Lower lobe of right lung (tissue), 2 donors: Measurements from ENCODE around the gene PDE4D. TPM values are rescaled to one million over a fixed set of nuclear protein-coding genes. Genes with fewer than 3 reads are reported as not detected.

Experiments used
- ATAC-seq, 2 donors: fragments of 200-7000 bp; cut with Tn5 transposase; one replicate each; pipeline ENCODE4 v1.9.1; 2020 to 2022; ENCODE audit warnings: mild to moderate bottlenecking in 2 of 2, moderate library complexity in 2 of 2
- DNase-seq: peaks from one replicate; pipeline ENCODE4 v3.0.0-alpha.2; 2020
- H3K27ac ChIP-seq: fragments of 200-600 bp; one replicate; pipeline ENCODE4 v1.8.0; 2022
- H3K27me3 ChIP-seq: fragments of 200-600 bp; one replicate; pipeline ENCODE4 v1.8.0; 2022; ENCODE audit warnings: low read depth
- H3K36me3 ChIP-seq: fragments of 200-600 bp; one replicate; pipeline ENCODE4 v1.8.0; 2022; ENCODE audit warnings: mild to moderate bottlenecking
- H3K4me1 ChIP-seq: fragments of 200-600 bp; one replicate; pipeline ENCODE4 v1.8.0; 2022
- H3K4me3 ChIP-seq: fragments of 200-600 bp; one replicate; pipeline ENCODE4 v1.8.0; 2022; ENCODE audit warnings: mild to moderate bottlenecking
- H3K9me3 ChIP-seq: fragments of 200-600 bp; one replicate; pipeline ENCODE4 v1.8.0; 2022
- CTCF ChIP-seq: fragments of 200-600 bp; IDR thresholded peaks from one replicate; pipeline ENCODE4 v1.8.0; 2022; ENCODE audit warnings: antibody characterized with exemption, mild to moderate bottlenecking
- intact Hi-C: fragments of 100-400 bp; cut with DNase I; formaldehyde crosslinking; loops from one replicate; pipeline ENCODE4 v1.11.0; 2022
- total RNA-seq: library from RNA; stranded (reverse); fragmentation: NEBNext Ultra II Directional; extraction: Animal tissue kit (Norgen Biotek cat#: 25700); gene quantifications from one replicate; pipeline ENCODE4 v1.2.1, GENCODE V29; 2021
- donor health status: DM: no; HTN: yes; CAD: no; lungs with severe emphysema.

The PDE4D gene
- total RNA-seq, 1 donor from 2014 or later, result 71.3 TPM

GRCh38 chr5:59097712-59098111, 795.8 kb downstream of the PDE4D start:
- ATAC-seq (no peak), DNase-seq (no peak)
- Histone ChIP-seq H3K9me3 (no peaks in the 10 kb centered on the region), H3K4me3 (no peak overlapping the region), H3K4me1 (peaks cover 5% of the 10 kb centered on the region), H3K27ac (no peak overlapping the region), H3K36me3 (no peaks in the 10 kb centered on the region), H3K27me3 (no peaks in the 10 kb centered on the region)
- intact Hi-C loops, result no loop called here
- TF ChIP-seq CTCF, result no peak

GRCh38 chr5:59097116-59097515, 796.4 kb downstream of the PDE4D start:
- Histone ChIP-seq H3K9me3 (no peaks in the 10 kb centered on the region), H3K4me3 (no peak overlapping the region), H3K27me3 (no peaks in the 10 kb centered on the region), H3K4me1 (peaks cover 5% of the 10 kb centered on the region), H3K27ac (no peak overlapping the region), H3K36me3 (no peaks in the 10 kb centered on the region)
- TF ChIP-seq CTCF, result no peak
- DNase-seq, result no peak
- ATAC-seq, result no peak
- intact Hi-C loops, result no loop called here

- DNase-seq (no peak), ATAC-seq (peak in 1 of 2 donors; percentile 71)
- no peak for TF ChIP-seq CTCF
- H3K9me3 ChIP-seq, result no peaks in the 10 kb centered on the region
- H3K27ac ChIP-seq, result peak overlapping the region; percentile 55
- H3K4me3 ChIP-seq, result peak overlapping the region; percentile 10
- H3K27me3 ChIP-seq, result no peaks in the 10 kb centered on the region
- H3K4me1 ChIP-seq, result peaks cover 5% of the 10 kb centered on the region
- intact Hi-C loops, result no loop called here
- no peaks in the 10 kb centered on the region for H3K36me3 ChIP-seq
Observed at GRCh38 chr5:59095480-59095879, 798.0 kb downstream of the PDE4D start.

- no peak for TF ChIP-seq CTCF
- ATAC-seq (no peak), DNase-seq (no peak)
- intact Hi-C loops, result no loop called here
- Histone ChIP-seq H3K9me3 (no peaks in the 10 kb centered on the region), H3K27me3 (no peaks in the 10 kb centered on the region), H3K4me1 (peaks cover 5% of the 10 kb centered on the region), H3K27ac (no peak overlapping the region), H3K4me3 (no peak overlapping the region), H3K36me3 (no peaks in the 10 kb centered on the region)
Observed at GRCh38 chr5:59094864-59095263, 798.7 kb downstream of the PDE4D start.

GRCh38 chr5:59093329-59093728, 800.2 kb downstream of the PDE4D start:
- H3K27me3 ChIP-seq, result no peaks in the 10 kb centered on the region
- H3K36me3 ChIP-seq, result no peaks in the 10 kb centered on the region
- no peak for DNase-seq
- peak in 1 of 2 donors; percentile 54 for ATAC-seq
- H3K4me3 ChIP-seq, result peak overlapping the region; percentile 40
- no peaks in the 10 kb centered on the region for H3K9me3 ChIP-seq
- H3K4me1 ChIP-seq, result peaks cover 5% of the 10 kb centered on the region
- intact Hi-C loops, result no loop called here
- TF ChIP-seq CTCF, result no peak
- H3K27ac ChIP-seq, result peak overlapping the region; percentile 59

GRCh38 chr5:59092758-59093157, 800.8 kb downstream of the PDE4D start:
- H3K27ac ChIP-seq, result peak overlapping the region; percentile 59
- no peak for TF ChIP-seq CTCF
- no peaks in the 10 kb centered on the region for H3K27me3 ChIP-seq
- peaks cover 5% of the 10 kb centered on the region for H3K4me1 ChIP-seq
- H3K36me3 ChIP-seq, result no peaks in the 10 kb centered on the region
- ATAC-seq (peak in 1 of 2 donors; percentile 73), DNase-seq (no peak)
- no peaks in the 10 kb centered on the region for H3K9me3 ChIP-seq
- intact Hi-C loops, result no loop called here
- H3K4me3 ChIP-seq, result peak overlapping the region; percentile 40
